Thyroid gland (tissue), 4 donors: ENCODE measurements around the gene SUSD2. TPM values are rescaled to one million over a fixed set of nuclear protein-coding genes. Genes with fewer than 3 reads are reported as not detected.

Experiments
- DNase-seq, 2 donors: peaks; one replicate each; pipeline ENCODE4 v3.0.0-alpha.2; 2019
- H3K27ac ChIP-seq, 3 donors: fragments of 200-600 bp; sonication (generic); 1 replicate in 2 of 3; 2 replicates in 1 of 3; pipeline ENCODE4 v1.5.1; 2016 to 2019; ENCODE audit warnings: mild to moderate bottlenecking in 1 of 3, moderate library complexity in 1 of 3
- H3K27me3 ChIP-seq: fragments of 200-600 bp; sonication (generic); one replicate; pipeline ENCODE4 v1.5.1; 2019
- H3K36me3 ChIP-seq, 2 donors: fragments of 200-600 bp; sonication (generic); one replicate each; pipeline ENCODE4 v1.5.1; 2016 to 2019
- H3K4me1 ChIP-seq, 2 donors: fragments of 200-600 bp; sonication (generic); one replicate each; pipeline ENCODE4 v1.5.1; 2017 to 2019
- H3K4me3 ChIP-seq, 3 donors: fragments of 200-600 bp; sonication (generic); replicated peaks in 1 of 3; 1 replicate in 2 of 3; 2 replicates in 1 of 3; pipeline ENCODE4 v1.5.1; 2016; ENCODE audit warnings: mild to moderate bottlenecking in 1 of 3
- H3K9me3 ChIP-seq: fragments of 200-600 bp; sonication (generic); one replicate; pipeline ENCODE4 v1.5.1; 2017
- POLR2A ChIP-seq, 2 donors: fragments of 450-650 bp; IDR thresholded peaks; one replicate each; pipeline ENCODE4 v1.6.1; 2017; ENCODE audit warnings: antibody characterized with exemption in 2 of 2, mild to moderate bottlenecking in 2 of 2, moderate library complexity in 1 of 2
- WGBS, 2 donors: methylation state at CpG; one replicate each; pipeline ENCODE4 v1.1.5; 2017; 5-methylcytosine and 5-hydroxymethylcytosine counted together
- intact Hi-C: fragments of 100-400 bp; cut with DNase I; formaldehyde crosslinking; loops from one replicate; pipeline ENCODE4 v1.15.1; 2023
- total RNA-seq, 4 donors: library from RNA; depleted of rRNA; stranded (reverse); fragments of >200 nt; gene quantifications; one replicate each; pipeline ENCODE4 v1.2.3, GENCODE V29; 2016
- TF ChIP-seq, protein P1 (sequence below), 6 experiments: fragments of 200-600 bp in 3 of 6; fragments of 450-650 bp in 3 of 6; sonication (generic) in 3 of 6; IDR thresholded peaks; one replicate each; pipeline ENCODE4 v1.5.1; 2016 to 2019; ENCODE audit warnings: antibody characterized with exemption in 6 of 6, mild to moderate bottlenecking in 2 of 6, inconsistent platforms in 1 of 6, moderate library complexity in 1 of 6

The SUSD2 gene
- total RNA-seq, 4 donors from 2014 or later: 9.5 to 22.5 (median 15.1) TPM

GRCh38 chr22:24144056-24144777 is 37.1 kb upstream of the SUSD2 start:
- H3K27me3 ChIP-seq: no peaks in the 10 kb centered on the region
- intact Hi-C loops: no loop called here
- peaks cover 52 to 95% of the 10 kb centered on the region in 2 donors for H3K4me1 ChIP-seq
- H3K36me3 ChIP-seq: no peaks in the 10 kb centered on the region
- no peak for TF ChIP-seq POLR2A (IDR thresholded peaks at IDR 0.05)
- TF ChIP-seq, protein P1, sequence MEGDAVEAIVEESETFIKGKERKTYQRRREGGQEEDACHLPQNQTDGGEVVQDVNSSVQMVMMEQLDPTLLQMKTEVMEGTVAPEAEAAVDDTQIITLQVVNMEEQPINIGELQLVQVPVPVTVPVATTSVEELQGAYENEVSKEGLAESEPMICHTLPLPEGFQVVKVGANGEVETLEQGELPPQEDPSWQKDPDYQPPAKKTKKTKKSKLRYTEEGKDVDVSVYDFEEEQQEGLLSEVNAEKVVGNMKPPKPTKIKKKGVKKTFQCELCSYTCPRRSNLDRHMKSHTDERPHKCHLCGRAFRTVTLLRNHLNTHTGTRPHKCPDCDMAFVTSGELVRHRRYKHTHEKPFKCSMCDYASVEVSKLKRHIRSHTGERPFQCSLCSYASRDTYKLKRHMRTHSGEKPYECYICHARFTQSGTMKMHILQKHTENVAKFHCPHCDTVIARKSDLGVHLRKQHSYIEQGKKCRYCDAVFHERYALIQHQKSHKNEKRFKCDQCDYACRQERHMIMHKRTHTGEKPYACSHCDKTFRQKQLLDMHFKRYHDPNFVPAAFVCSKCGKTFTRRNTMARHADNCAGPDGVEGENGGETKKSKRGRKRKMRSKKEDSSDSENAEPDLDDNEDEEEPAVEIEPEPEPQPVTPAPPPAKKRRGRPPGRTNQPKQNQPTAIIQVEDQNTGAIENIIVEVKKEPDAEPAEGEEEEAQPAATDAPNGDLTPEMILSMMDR (IDR thresholded peaks at IDR 0.05): no peak
- H3K27ac ChIP-seq: peak overlapping the region; percentile 75 to 94 (median 92)
- H3K9me3 ChIP-seq: no peaks in the 10 kb centered on the region
- no peak overlapping the region for H3K4me3 ChIP-seq
- 92% methylated on average over 1 of the region's 1 CpG; no CpG with 5 or more reads in 1 of the 2 donors for WGBS, 2 donors
- no peak for DNase-seq

DNA sequence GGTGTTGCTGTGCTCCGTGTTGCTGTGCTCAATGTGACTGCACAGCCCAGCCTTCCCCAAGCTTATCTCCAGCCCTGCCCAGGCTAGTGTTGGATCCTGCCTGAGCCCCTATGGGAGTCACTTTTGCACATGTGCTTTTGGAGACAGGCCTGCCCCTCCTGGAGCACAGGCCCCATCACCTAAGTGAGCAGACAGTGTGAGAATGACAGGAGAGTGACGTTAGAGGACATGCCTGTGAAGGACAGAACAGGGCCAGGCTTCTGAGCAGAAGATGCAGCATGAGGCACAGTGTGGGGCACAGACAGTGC is 36.6 kb upstream of the SUSD2 start:
- TF ChIP-seq, protein P1 (IDR thresholded peaks at IDR 0.05): no peak
- TF ChIP-seq POLR2A (IDR thresholded peaks at IDR 0.05): no peak
- Histone ChIP-seq H3K27me3 (no peaks in the 10 kb centered on the region), H3K4me3 (no peak overlapping the region), H3K4me1 (peaks cover 47 to 92% of the 10 kb centered on the region in 2 donors), H3K27ac (peak overlapping the region; percentile 75 to 94 (median 92)), H3K36me3 (no peaks in the 10 kb centered on the region), H3K9me3 (no peaks in the 10 kb centered on the region)
- no peak for DNase-seq
- 83 to 84% methylated on average over 2 of the region's 2 CpGs for WGBS, 2 donors
- intact Hi-C loops: no loop called here

- Histone ChIP-seq H3K4me1 (peaks cover 45 to 83% of the 10 kb centered on the region in 2 donors), H3K36me3 (no peaks in the 10 kb centered on the region), H3K27me3 (no peaks in the 10 kb centered on the region), H3K4me3 (no peak overlapping the region), H3K9me3 (no peaks in the 10 kb centered on the region), H3K27ac (peak overlapping the region; percentile 75 to 94 (median 92))
- 86 to 92% methylated on average over 2 to 5 of the region's 9 CpGs for WGBS, 2 donors
- intact Hi-C loops: no loop called here
- no peak for TF ChIP-seq POLR2A (IDR thresholded peaks at IDR 0.05)
- TF ChIP-seq, protein P1 (IDR thresholded peaks at IDR 0.05): no peak
- DNase-seq: peak in 1 of 2 donors; percentile 30
Measured at GRCh38 chr22:24145446-24146193, 35.7 kb upstream of the SUSD2 start.

DNA sequence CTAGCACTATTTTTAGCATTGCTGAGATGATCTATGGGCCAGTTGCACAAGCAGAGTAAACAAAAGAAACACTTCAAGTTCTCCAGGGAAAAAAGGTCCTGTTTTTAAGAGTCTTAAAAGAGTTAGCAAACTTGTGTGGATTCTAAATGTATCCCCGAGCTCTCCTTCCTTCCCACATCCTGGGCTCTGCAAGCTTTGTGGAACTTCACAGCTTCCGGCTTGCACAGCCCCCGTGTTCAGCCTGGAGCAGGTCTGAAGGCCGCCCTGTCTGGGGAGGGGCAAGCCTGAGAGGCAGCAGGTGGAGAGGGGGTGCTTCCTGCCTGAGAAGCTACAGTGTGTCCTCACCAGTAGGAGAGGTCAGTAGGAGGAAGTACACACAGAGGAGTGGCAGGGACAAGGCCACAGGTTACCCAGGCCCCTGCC is 35.1 kb upstream of the SUSD2 start:
- TF ChIP-seq POLR2A (IDR thresholded peaks at IDR 0.05): peak in 1 of 2 donors; percentile 25
- TF ChIP-seq, protein P1 (IDR thresholded peaks at IDR 0.05): no peak
- H3K4me1 ChIP-seq: peaks cover 45 to 79% of the 10 kb centered on the region in 2 donors
- no peaks in the 10 kb centered on the region for H3K27me3 ChIP-seq
- H3K9me3 ChIP-seq: no peaks in the 10 kb centered on the region
- peak; percentile 84 to 85 for DNase-seq
- peak overlapping the region; percentile 75 to 94 (median 92) for H3K27ac ChIP-seq
- 0% methylated on average over 4 of the region's 4 CpGs for WGBS, 2 donors
- no peak overlapping the region for H3K4me3 ChIP-seq
- intact Hi-C loops: no loop called here
- no peaks in the 10 kb centered on the region for H3K36me3 ChIP-seq
